Activated T-cell treated with anti-CD3 and anti-CD28 coated beads, Interleukin-2, amount 50 U/mL, for 24 hours (primary cell): ENCODE measurements around the gene NTM.

Source experiments
- DNase-seq: peaks from one replicate; pipeline ENCODE4 v3.0.0-alpha.2; 2020
- H3K27ac Mint-ChIP-seq: 2 replicates; pipeline ENCODE4 v1.8.0; 2020; ENCODE audit warnings: mild to moderate bottlenecking, mixed read lengths
- H3K27me3 Mint-ChIP-seq: 2 replicates; pipeline ENCODE4 v1.8.0; 2020; ENCODE audit warnings: mixed read lengths
- H3K36me3 Mint-ChIP-seq: 2 replicates; pipeline ENCODE4 v1.8.0; 2020; ENCODE audit warnings: low read depth, mixed read lengths
- H3K4me1 Mint-ChIP-seq: 2 replicates; pipeline ENCODE4 v1.8.0; 2020; ENCODE audit warnings: low read depth, mixed read lengths
- H3K4me3 Mint-ChIP-seq: 2 replicates; pipeline ENCODE4 v1.8.0; 2020; ENCODE audit warnings: mild to moderate bottlenecking, moderate library complexity, mixed read lengths
- H3K9me3 Mint-ChIP-seq: 2 replicates; pipeline ENCODE4 v1.8.0; 2020; ENCODE audit warnings: mixed read lengths

The NTM gene

DNA sequence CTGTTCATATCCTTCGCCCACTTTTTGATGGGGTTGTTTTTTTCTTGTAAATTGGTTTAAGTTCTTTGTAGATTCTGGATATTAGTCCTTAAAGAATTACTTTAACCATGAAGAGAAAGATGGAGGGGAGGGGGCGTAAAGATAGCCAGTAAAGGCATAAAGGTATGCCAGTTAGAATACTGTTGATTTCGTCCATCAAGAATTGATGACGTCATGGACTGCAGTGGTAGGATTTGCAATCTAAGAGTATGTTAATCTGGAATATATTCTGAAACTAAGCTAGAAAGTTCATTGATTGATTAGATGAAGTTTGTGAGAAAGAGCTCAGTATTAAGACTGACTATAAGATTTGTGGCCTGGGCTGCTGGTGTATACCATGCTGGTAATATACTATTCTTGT is 856.1 kb downstream of the NTM start:
- H3K9me3 Mint-ChIP-seq = peaks cover 9% of the 10 kb centered on the region
- no peaks in the 10 kb centered on the region for H3K27me3 Mint-ChIP-seq
- H3K4me1 Mint-ChIP-seq = no peaks in the 10 kb centered on the region
- no peaks in the 10 kb centered on the region for H3K36me3 Mint-ChIP-seq
- no peak overlapping the region for H3K4me3 Mint-ChIP-seq
- H3K27ac Mint-ChIP-seq = no peak overlapping the region
- DNase-seq = no peak

DNA sequence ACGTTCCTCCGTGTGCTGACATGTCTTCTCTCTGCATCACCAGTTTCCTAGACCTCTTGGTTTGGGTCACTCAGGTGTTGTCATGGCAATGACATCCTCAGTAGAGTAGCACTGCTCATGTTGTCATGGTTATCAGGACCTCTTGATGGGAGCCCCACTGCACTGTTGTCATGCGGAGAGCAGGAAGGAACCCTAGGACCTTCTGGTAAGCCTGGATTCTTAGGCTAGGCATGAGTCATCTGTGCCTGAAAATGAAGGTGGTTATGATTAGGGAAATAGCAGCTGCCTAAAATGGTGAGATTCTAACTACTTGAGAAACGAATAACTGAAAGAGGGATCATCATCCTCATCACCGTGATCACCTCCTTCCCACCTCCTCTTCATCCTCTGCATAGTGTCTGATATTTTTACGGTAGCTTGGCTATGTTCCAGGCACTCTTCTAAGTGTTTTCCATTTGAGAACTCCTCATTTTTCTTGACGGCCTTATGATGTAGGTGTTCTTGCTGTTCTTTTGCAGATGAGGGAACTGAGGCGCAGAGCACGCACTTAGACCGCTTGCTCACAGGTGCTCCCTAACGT is 858.4 kb downstream of the NTM start:
- H3K4me1 Mint-ChIP-seq = no peaks in the 10 kb centered on the region
- no peak overlapping the region for H3K4me3 Mint-ChIP-seq
- peaks cover 7% of the 10 kb centered on the region for H3K9me3 Mint-ChIP-seq
- H3K36me3 Mint-ChIP-seq = no peaks in the 10 kb centered on the region
- H3K27me3 Mint-ChIP-seq = no peaks in the 10 kb centered on the region
- no peak overlapping the region for H3K27ac Mint-ChIP-seq
- DNase-seq = no peak

DNA sequence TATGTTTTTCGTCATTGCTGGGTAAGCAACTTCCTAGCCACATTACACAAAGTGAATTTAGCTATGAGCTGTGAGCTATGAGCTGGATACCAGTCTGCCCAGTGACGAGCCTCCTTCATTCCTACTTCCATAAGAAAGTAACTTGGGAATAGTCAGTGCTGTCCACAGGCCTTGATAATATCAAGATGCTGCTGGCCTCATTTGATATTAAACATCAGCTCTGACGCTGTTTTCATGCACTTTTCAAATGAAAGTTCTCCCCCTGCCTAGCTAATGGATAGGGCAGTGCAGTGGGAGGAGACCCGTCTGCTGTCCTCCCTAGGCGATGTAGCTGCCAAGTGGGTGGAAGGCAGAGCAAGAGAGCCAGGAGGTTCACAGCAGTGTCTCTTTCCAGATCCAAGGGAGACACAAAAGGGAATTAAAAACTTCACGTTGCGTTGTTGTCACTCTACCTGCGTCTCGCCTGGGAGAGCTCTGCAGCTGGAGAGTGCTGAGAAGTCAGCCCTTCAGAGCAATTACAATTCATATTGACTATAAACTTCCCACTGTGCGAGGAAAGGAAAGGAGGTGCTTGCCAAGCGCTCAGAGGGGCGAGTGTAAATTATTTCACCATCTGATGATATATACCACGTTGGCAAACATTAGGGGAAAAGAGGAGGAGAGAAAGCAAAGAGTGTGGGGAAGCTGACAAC is 861.4 kb downstream of the NTM start:
- no peaks in the 10 kb centered on the region for H3K4me1 Mint-ChIP-seq
- no peak overlapping the region for H3K4me3 Mint-ChIP-seq
- H3K27ac Mint-ChIP-seq = no peak overlapping the region
- peaks cover 9% of the 10 kb centered on the region for H3K9me3 Mint-ChIP-seq
- H3K36me3 Mint-ChIP-seq = no peaks in the 10 kb centered on the region
- no peaks in the 10 kb centered on the region for H3K27me3 Mint-ChIP-seq
- DNase-seq = no peak

DNA sequence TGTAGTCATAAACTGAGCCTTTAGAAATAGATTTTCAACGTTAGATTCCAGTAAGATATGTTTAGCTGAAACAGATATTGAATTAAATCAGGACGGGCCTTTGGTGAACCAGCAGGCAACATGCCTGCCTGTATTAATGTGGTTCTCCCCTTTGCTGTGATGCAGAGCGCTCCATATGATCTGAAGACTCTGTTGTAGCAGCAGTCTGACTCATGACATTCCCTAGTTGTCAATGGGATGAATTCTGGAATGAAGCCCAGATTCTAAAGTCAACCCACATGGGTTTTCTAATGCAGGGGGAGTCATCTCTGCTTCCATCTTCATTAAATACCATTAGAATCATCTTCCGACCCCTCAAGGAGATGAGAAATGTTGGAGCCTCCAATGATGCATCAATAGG is 864.5 kb downstream of the NTM start:
- Mint-ChIP-seq H3K9me3 (peaks cover 9% of the 10 kb centered on the region), H3K4me3 (no peak overlapping the region), H3K36me3 (no peaks in the 10 kb centered on the region), H3K27me3 (no peaks in the 10 kb centered on the region), H3K4me1 (no peaks in the 10 kb centered on the region), H3K27ac (no peak overlapping the region)
- DNase-seq = no peak

DNA sequence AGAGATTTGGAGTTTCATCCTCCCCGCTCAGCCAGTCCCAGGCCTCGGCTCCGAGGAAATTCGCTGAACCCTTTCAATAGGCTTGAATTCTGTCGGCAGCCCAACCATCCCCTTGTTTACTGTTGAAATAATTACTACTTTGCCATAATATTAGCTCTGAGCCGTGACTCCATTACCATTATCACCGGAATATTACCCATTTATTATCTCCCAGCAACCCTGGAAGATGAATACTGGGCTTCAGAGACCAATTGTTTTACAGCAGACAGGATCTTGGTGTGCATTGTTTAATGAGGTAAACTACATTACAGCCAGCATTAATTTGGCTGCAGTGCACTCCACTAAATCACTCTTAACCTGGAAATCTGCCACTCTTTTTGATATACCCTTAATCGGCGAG is 867.4 kb downstream of the NTM start:
- no peaks in the 10 kb centered on the region for H3K36me3 Mint-ChIP-seq
- H3K27me3 Mint-ChIP-seq = no peaks in the 10 kb centered on the region
- no peak for DNase-seq
- H3K4me1 Mint-ChIP-seq = no peaks in the 10 kb centered on the region
- peaks cover 10% of the 10 kb centered on the region for H3K9me3 Mint-ChIP-seq
- no peak overlapping the region for H3K27ac Mint-ChIP-seq
- H3K4me3 Mint-ChIP-seq = no peak overlapping the region

DNA sequence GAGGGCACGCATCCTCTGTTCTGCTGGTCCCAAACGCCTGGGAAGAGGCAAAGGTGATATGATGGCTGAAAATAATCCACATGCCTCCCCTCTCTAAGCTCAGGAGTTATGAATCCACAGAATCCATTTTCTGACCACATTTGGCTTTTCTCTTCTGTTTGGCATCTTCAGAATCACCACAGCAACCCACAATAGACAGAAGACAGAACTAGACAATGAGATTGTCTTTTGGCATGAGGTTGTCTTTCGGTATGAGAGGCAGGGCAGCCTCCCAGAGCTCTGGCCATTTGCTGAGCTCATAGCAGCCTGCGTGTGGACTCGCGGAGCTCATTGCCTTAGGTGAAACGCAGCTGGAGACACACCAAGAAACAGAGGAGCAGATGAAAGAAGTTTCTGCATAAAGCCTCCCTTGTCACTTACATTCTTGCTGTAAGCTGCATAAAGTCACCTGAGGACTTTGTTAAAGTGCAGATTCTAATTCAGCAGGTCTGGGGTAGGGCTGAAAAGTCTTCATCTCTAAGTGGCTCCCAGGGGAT is 868.0 kb downstream of the NTM start:
- no peak overlapping the region for H3K27ac Mint-ChIP-seq
- DNase-seq = no peak
- peaks cover 8% of the 10 kb centered on the region for H3K9me3 Mint-ChIP-seq
- H3K4me3 Mint-ChIP-seq = no peak overlapping the region
- H3K27me3 Mint-ChIP-seq = no peaks in the 10 kb centered on the region
- H3K4me1 Mint-ChIP-seq = no peaks in the 10 kb centered on the region
- no peaks in the 10 kb centered on the region for H3K36me3 Mint-ChIP-seq

DNA sequence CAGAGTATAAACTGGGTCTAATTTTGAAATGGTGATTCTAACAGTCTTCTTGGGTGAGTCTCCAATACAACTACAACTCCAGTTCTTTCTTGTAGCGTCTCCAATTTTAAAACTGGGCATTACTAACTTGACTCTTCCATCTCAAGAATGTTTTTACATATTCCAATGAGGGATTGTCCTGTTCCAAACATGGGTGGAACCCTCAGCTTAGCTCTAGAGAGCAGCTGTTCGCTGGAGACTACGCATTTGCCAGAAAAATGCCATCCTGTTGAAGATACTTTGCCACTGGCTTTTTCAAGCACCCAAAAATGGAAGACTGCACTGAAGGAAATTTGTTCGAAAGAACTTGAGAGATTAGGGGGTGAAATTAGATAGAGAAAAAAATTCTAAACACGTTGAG is 870.0 kb downstream of the NTM start:
- H3K27ac Mint-ChIP-seq = no peak overlapping the region
- no peaks in the 10 kb centered on the region for H3K27me3 Mint-ChIP-seq
- H3K36me3 Mint-ChIP-seq = no peaks in the 10 kb centered on the region
- H3K4me3 Mint-ChIP-seq = no peak overlapping the region
- H3K4me1 Mint-ChIP-seq = no peaks in the 10 kb centered on the region
- no peak for DNase-seq
- peaks cover 2% of the 10 kb centered on the region for H3K9me3 Mint-ChIP-seq

DNA sequence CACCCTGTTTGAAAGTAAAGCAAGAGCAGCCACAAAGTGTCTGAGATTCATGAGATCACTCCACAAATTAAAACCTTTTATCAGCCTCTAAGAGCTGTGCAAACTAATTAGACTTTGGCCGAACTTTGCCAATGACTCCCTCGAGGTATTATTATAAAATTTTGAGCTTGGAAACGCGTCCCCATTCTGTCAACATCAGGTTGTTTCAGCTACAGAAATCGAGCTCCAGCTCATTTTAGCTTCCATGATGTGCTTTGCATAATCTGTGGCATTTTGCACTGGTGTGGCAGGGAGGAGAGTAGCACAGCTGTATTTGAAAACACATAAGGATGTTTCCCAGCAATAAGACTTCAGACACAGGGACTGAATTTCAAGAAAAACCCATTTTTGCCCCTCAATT is 872.2 kb downstream of the NTM start:
- Mint-ChIP-seq H3K36me3 (no peaks in the 10 kb centered on the region), H3K4me3 (no peak overlapping the region)

DNA sequence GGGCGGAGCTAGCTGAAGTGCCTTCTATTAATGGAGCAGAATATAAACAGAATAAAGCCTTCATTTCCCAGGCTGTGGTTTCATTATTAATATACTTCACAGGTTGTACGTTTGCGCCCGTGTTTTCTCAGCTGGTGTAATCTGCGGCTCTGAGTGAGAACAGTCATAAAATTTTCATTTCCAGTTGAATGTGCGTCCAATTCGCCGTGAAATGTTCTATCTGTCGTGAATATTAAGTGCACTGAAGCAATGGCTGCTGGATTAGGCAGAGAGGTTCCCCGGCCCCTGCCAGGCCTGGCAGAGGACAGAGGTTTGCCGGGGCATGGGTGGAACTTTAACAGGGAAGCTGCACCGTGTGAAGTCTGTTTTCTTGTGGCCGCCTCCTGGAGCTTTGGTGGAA is 874.4 kb downstream of the NTM start:
- no peak overlapping the region for H3K27ac Mint-ChIP-seq
- H3K4me1 Mint-ChIP-seq = no peaks in the 10 kb centered on the region
- no peak overlapping the region for H3K4me3 Mint-ChIP-seq
- no peak for DNase-seq
- no peaks in the 10 kb centered on the region for H3K36me3 Mint-ChIP-seq
- no peaks in the 10 kb centered on the region for H3K27me3 Mint-ChIP-seq
- peaks cover 2% of the 10 kb centered on the region for H3K9me3 Mint-ChIP-seq

More for the DNA sequence above, 872.2 kb downstream of the NTM start:
- no peaks in the 10 kb centered on the region for H3K27me3 Mint-ChIP-seq
- DNase-seq = no peak
- no peaks in the 10 kb centered on the region for H3K4me1 Mint-ChIP-seq
- peaks cover 2% of the 10 kb centered on the region for H3K9me3 Mint-ChIP-seq
- H3K27ac Mint-ChIP-seq = no peak overlapping the region

DNA sequence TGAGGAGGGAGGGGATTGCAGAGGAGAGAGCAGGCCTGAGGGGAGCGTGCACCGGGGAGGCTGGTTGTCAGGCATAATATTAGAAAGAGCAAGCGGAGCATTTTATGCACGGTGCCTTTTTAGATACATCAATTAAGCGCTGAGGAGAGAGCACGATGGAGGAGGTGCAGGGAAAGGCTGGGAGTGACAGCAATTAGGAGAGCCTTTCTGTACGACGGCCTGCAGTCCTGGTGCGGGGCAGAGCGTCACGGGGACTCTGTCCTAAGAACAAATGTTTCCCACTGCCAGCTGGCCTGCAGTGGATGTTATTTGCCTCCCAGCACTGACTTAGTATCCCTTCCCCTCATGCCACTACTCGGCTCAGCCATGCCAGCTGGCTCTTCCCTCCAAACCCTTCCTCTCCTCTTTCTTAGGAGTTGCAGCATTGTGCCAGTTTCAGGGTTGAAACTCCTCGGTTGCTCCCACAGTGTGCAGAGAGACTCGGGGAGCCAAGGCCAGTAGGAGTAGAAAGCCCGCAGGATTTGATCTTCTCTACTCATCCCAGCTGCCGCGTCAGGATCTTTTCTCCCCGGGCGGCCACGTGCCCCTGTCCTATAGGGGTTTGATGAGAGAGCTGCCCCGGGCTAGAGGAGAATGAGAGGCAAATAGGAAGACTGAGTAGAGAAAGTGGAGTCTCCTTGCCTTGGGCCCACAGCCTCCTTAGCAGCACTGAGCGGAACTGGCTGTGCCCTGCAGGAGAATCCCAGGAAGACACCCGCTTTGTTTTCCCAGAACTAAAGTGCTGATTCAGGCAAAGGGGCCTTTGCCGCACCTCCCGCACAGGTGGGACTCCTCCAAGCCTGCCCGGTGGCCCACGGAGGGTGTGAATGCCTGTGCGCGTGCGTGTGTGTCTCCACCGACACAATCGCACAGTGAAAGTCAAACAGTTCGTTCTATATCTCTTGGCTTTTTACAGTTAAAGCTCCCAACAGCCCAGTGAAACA is 875.3 kb downstream of the NTM start:
- Mint-ChIP-seq H3K36me3 (no peaks in the 10 kb centered on the region), H3K9me3 (no peaks in the 10 kb centered on the region), H3K27me3 (no peaks in the 10 kb centered on the region), H3K27ac (no peak overlapping the region), H3K4me3 (no peak overlapping the region), H3K4me1 (no peaks in the 10 kb centered on the region)
- DNase-seq = no peak

DNA sequence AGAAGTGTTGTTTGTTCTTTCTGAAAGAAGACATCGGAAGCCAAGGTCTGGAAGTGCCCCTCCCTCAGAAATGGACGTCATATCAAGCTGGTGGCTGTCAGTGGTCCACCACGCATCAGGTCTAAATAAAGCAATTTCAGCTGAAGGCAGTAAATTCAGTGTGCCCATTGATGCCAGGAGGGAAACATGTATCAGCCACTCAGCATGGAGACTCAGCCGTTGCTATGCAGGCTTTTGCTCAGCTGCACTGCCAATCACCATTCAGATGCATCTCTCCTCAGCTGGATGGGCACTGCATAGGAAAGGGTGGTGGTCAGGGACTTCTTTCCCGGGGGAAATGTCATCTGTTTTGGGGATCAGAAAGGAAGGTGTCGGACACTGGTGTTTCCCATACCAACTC is 878.2 kb downstream of the NTM start:
- Mint-ChIP-seq H3K27me3 (no peaks in the 10 kb centered on the region), H3K27ac (no peak overlapping the region), H3K9me3 (no peaks in the 10 kb centered on the region), H3K4me3 (no peak overlapping the region), H3K4me1 (no peaks in the 10 kb centered on the region), H3K36me3 (no peaks in the 10 kb centered on the region)
- DNase-seq = no peak

DNA sequence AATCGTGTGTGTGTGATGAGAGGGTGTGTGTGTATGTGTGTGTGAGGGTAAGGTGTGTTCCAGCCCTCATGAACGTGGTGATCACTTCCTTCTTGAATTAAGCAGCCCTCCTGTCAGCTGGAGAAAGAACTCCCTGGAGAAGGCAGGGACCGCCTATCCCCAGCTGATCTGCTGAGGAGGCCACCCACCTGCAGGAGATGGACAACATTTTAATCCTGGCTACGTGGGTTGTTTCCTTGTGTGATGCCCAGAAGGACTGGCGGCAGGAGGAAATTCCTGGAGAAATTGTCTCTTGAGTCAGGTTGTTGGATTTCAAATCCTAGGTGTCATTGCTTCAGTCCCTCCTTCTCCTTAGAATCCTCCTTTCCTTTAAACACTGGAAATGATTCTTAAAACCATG is 878.8 kb downstream of the NTM start:
- Mint-ChIP-seq H3K4me1 (no peaks in the 10 kb centered on the region), H3K4me3 (no peak overlapping the region), H3K36me3 (no peaks in the 10 kb centered on the region), H3K9me3 (no peaks in the 10 kb centered on the region), H3K27me3 (no peaks in the 10 kb centered on the region), H3K27ac (no peak overlapping the region)
- DNase-seq = no peak

DNA sequence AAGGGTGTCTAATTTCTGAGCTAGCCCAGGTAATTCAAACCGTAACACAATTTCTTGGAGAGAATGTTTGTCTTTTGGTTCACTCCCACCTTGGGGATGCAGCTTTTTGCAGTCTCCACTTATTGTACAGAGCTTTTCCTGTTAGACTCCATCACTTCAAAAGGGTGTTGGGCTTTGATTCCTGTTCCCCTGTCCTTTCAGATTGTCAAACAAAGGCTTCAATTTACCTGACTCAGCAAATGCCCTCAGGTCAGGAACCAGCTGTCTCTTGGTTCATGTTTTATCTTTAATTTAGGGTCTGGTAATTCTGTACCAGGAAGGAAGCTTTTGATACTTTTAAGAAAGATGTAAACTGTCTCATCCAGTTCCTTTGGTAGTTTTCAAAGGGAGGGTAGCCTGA is 880.6 kb downstream of the NTM start:
- Mint-ChIP-seq H3K4me3 (no peak overlapping the region), H3K27ac (no peak overlapping the region), H3K27me3 (no peaks in the 10 kb centered on the region), H3K9me3 (no peaks in the 10 kb centered on the region), H3K36me3 (no peaks in the 10 kb centered on the region), H3K4me1 (no peaks in the 10 kb centered on the region)
- no peak for DNase-seq

DNA sequence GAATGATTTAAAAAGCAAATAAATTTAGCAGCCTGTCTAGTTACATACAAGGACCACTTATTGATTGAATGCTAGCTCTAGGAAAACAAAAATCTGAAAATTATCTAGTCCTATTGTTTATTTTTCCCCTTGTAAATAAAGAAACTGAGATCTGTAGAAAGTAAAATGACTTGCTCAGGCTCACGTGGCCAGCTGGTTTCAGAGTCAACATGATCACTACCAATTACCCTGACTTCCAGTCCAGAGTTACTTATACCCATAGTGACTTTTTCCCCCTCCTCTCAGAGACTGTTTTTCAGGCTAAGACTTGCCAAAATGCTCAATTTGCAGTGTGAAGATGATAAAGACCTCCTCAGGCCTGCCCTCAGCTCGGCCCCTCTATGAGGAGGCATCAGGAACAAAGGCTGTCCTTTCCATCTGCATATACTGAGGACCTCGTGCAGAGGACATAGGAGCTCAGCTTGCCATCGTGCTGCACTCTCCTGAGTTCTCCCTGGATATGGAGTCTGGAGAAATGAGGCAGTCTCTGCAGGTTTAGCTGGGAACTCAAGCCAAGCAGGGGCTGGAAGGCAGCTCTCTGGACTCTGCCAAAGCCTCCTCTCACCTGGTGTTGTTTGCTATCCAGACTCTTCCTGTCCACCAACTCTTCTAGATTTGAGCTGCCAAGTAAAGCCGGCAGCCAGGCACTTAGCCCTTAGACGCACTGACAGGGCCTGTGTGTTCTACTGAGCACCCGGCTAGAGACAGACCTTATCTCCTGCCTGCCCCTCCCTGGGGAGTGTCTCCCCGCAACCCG is 883.3 kb downstream of the NTM start:
- Mint-ChIP-seq H3K36me3 (no peaks in the 10 kb centered on the region), H3K27ac (no peak overlapping the region), H3K4me1 (no peaks in the 10 kb centered on the region), H3K4me3 (no peak overlapping the region), H3K9me3 (no peaks in the 10 kb centered on the region), H3K27me3 (no peaks in the 10 kb centered on the region)
- DNase-seq = no peak
